Cardiac muscle cell (in vitro differentiated cells and primary cell): ENCODE measurements around the gene HNRNPC. TPM values are rescaled to one million over a fixed set of nuclear protein-coding genes. Genes with fewer than 3 reads are reported as not detected.
"Not testable (repeated sequence)": the region's sequence is repeated elsewhere in the genome, so short reads cannot be mapped to it uniquely, and the experiment has no call there.

Experiments used
- DNase-seq, 2 donors: peaks; one replicate each; pipeline versions ENCODE4 v3.0.0 to v3.0.0-alpha.2; 2010 to 2017; ENCODE audit warnings: low read depth in 1 of 2, low spot score in 1 of 2
- H3K27ac ChIP-seq: fragments of 200-600 bp; sonication (generic); 2 replicates; pipeline ENCODE4 v1.5.1; 2016
- H3K27me3 ChIP-seq: fragments of 200-600 bp; sonication (generic); 2 replicates; pipeline ENCODE4 v1.6.0; 2016; ENCODE audit warnings: control low read depth
- H3K36me3 ChIP-seq: fragments of 200-600 bp; sonication (generic); 2 replicates; pipeline ENCODE4 v1.5.1; 2016; ENCODE audit warnings: control low read depth
- H3K4me1 ChIP-seq: fragments of 200-600 bp; sonication (generic); 2 replicates; pipeline ENCODE4 v1.8.1; 2017; ENCODE audit warnings: low read depth, mild to moderate bottlenecking, mixed run types
- H3K4me3 ChIP-seq: fragments of 200-600 bp; sonication (generic); 2 replicates; pipeline ENCODE4 v1.5.1; 2016; ENCODE audit warnings: mild to moderate bottlenecking
- H3K9me3 ChIP-seq: fragments of 200-600 bp; sonication (generic); 2 replicates; pipeline ENCODE4 v1.5.1; 2017; ENCODE audit warnings: low read depth, mild to moderate bottlenecking, control low read depth
- polyA plus RNA-seq: library from polyadenylated mRNA; unstranded; fragments of >200 nt; fragmentation: Nextera tagmentation; extraction: Ambion mirVana; gene quantifications from 2 replicates; pipeline ENCODE4 v1.2.1, GENCODE V29; 2016
- total RNA-seq: library from RNA; depleted of rRNA; stranded (reverse); fragments of >200 nt; gene quantifications from 2 replicates; pipeline ENCODE4 v1.2.3, GENCODE V29; 2016
- TF ChIP-seq, protein P1 (sequence below): IDR thresholded peaks from 2 replicates; pipeline ENCODE4 v1.5.1; 2012; ENCODE audit warnings: low read depth, mild to moderate bottlenecking, low read length

HNRNPC gene
- total and polyA plus RNA-seq, 2 experiments from 2014 or later = 650 to 928 TPM

DNA sequence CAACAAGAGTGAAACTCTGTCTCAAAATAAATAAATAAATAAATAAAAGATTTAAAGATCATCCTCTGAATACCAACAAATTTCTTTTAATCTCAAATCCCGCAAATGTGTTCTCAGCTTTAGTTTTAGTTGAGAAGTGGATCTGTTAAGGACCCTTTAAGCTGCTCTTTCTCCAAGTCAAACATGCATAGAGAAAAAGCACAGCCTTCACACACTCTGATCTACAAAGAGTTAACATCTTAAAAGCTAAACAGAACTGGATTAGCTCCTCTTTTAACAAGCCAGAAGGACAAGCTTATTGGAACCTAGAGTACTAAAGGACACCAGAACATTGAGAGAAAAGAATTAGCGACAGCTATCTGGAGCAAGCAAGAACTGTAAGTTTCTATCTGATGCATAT lies 10.5 kb upstream of the HNRNPC start, which contains the start of gene RPGRIP1:
TSS of gene RPGRIP1 (plus strand) at position 301 of the 400 bp plus-strand sequence. CDS start 7,894 bp downstream, outside the sequence.
- Histone ChIP-seq H3K27me3 (no peaks in the 10 kb centered on the region), H3K4me1 (no peaks in the 10 kb centered on the region), H3K9me3 (no peaks in the 10 kb centered on the region), H3K27ac (no peak within 1 kb of the TSS), H3K4me3 (no peak within 1 kb of the TSS), H3K36me3 (no peaks in the 10 kb centered on the region)
- DNase-seq = no peak
- TF ChIP-seq, protein P1, sequence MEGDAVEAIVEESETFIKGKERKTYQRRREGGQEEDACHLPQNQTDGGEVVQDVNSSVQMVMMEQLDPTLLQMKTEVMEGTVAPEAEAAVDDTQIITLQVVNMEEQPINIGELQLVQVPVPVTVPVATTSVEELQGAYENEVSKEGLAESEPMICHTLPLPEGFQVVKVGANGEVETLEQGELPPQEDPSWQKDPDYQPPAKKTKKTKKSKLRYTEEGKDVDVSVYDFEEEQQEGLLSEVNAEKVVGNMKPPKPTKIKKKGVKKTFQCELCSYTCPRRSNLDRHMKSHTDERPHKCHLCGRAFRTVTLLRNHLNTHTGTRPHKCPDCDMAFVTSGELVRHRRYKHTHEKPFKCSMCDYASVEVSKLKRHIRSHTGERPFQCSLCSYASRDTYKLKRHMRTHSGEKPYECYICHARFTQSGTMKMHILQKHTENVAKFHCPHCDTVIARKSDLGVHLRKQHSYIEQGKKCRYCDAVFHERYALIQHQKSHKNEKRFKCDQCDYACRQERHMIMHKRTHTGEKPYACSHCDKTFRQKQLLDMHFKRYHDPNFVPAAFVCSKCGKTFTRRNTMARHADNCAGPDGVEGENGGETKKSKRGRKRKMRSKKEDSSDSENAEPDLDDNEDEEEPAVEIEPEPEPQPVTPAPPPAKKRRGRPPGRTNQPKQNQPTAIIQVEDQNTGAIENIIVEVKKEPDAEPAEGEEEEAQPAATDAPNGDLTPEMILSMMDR = no peak

DNA sequence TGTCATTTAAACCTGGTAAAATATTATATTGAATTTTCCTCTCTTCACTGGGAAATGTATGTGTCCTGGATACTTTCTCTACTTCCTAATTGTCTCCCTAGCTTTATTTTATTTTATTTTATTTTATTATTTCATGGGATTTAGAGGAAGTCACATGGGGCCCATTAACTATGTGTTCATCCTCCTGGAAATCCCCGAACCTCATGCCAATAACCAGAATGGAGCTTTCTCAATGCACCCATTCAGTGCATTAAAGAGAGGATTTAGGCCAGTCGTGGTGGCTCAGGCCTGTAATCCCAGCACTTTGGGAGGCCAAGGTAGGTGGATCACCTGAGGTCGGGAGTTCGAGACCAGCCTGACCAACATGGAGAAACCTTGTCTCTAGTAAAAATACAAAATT lies 9.4 kb upstream of the HNRNPC start:
- DNase-seq = no peak
- TF ChIP-seq, protein P1 = no peak
- Histone ChIP-seq H3K36me3 (no peaks in the 10 kb centered on the region), H3K4me3 (no peak overlapping the region), H3K4me1 (no peaks in the 10 kb centered on the region), H3K27ac (no peak overlapping the region), H3K27me3 (no peaks in the 10 kb centered on the region), H3K9me3 (no peaks in the 10 kb centered on the region)

DNA sequence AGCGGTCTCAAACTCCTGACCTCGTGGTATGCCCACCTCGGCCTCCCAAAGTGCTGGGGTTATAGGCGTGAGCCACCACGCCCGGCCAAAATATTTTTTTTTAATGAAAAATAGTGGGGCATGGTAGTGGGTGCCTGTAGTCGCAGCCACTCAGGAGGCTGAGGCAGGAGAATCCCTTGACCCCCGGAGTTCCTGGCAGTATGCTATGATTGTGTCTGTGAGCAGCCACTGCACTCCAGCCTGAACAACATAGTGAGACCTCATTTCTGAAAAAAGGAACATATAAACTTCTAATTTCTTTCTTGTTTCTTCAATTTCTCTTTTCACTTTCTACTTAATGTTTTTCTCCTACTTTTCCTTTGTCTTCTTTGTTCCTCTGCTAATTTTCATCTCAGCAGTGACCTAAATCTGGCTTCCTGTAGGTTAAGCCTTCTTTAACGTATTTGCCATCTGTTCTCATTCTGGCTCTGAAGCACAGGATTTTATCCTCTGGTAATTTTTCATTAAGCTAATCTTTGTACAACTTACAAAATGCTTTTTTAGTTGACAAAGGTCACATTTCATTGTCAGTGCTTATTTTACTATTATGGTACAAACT lies 6.1 kb upstream of the HNRNPC start:
- DNase-seq = no peak
- no peaks in the 10 kb centered on the region for H3K4me1 ChIP-seq
- no peaks in the 10 kb centered on the region for H3K27me3 ChIP-seq
- H3K4me3 ChIP-seq = no peak overlapping the region
- TF ChIP-seq, protein P1 = no peak
- H3K27ac ChIP-seq = no peak overlapping the region
- H3K36me3 ChIP-seq = no peaks in the 10 kb centered on the region
- H3K9me3 ChIP-seq = no peaks in the 10 kb centered on the region

DNA sequence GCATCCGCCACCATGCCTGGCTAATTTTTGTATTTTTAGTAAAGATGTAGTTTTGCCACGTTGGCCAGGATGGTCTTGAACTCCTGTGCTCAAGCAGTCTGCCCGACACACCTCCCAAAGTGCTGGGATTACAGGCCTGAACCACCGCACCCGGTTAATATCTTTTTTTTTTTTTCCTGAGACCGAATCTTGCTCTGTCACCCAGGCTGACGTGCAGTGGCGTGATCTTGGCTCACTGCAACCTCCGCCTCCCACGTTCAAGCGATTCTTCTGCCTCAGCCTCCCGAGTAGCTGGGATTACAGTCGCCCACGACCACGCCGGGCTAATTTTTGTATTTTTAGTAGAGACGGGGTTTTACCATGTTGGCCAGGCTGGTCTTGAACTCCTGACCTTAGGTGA lies 3.4 kb upstream of the HNRNPC start:
- H3K36me3 ChIP-seq, DNase-seq: not testable (repeated sequence)

DNA sequence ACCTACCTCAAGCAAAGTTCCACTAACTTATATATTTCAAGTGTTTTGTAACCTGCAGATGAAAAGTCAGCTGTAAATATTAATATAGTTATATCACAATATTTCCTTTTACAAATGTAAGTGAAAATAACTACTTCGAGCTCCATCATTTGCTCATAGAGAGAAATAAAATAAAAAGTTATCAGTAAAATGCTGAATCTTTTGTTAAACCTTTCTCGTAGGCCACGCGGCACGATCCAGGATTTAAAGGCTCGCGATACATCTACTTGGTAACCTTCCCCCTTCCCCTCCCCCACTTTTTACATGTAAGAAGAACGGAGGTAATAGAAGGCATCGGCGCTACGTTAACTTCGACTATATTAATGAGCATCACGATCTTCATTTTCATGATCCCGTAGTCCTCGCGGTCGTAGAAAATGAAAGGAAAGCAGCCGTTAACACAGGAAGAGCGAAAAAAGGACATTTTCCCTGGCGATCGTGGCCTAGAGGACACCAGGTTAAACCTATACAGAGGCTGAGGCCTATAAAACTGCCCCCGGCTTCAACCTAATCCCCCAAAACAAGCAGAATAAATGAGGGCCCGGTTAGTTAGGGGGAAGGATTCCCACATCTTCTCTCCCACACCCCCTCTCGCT lies 508 bp downstream of the HNRNPC start:
- H3K27me3 ChIP-seq = no peaks in the 10 kb centered on the region
- H3K4me1 ChIP-seq = peaks cover 25% of the 10 kb centered on the region
- H3K4me3 ChIP-seq = peak overlapping the region; percentile 83
- no peaks in the 10 kb centered on the region for H3K9me3 ChIP-seq
- DNase-seq = peak; percentile 62 to 78
- H3K36me3 ChIP-seq = peaks cover 19% of the 10 kb centered on the region
- H3K27ac ChIP-seq = peak overlapping the region; percentile 97
- TF ChIP-seq, protein P1 = no peak

More for the DNA sequence above, 3.4 kb upstream of the HNRNPC start:
- H3K4me3 ChIP-seq, H3K4me1 ChIP-seq, H3K27me3 ChIP-seq, H3K9me3 ChIP-seq, H3K27ac ChIP-seq: not testable (repeated sequence)

DNA sequence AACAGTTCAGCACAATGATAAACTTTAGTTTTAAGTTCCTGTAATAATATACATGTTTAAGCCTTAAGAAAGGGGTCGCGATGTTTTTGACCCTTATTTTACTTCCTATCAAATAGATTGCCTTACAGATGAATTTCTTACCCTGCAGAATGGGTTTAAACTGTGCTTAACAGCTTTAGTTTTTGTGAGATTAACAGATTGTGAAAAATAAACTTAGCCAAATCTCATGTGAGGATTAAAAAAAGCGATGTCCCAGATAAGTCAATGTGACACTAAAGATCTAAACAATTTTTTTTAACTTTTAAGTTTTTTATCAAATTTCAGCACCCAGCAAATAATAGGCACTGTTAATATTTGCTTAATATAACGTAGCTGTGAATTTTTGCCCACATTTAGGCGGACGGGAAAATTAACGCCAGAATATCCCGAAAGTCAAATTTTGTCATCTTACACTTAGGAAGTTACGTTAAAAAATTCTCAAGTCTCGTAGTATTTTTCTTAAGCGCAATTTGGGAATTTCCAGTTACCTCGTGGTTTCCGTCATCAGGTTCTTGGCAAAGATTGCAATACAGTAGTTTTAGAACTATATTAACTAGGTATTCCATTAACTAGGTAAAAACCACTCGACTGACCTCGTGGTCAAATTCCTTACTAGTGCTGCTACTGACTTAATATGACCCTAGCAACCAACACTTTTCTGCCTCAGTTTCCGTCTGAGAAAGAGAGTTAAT lies 1.2 kb downstream of the HNRNPC start:
- Histone ChIP-seq H3K36me3 (peaks cover 19% of the 10 kb centered on the region), H3K4me1 (peaks cover 32% of the 10 kb centered on the region), H3K4me3 (peak overlapping the region; percentile 83), H3K27me3 (no peaks in the 10 kb centered on the region), H3K9me3 (no peaks in the 10 kb centered on the region), H3K27ac (peak overlapping the region; percentile 97)
- DNase-seq = peak in 1 of 2 donors; percentile 47
- TF ChIP-seq, protein P1 = no peak
